IPS-15b (cell line): Measurements from ENCODE around the gene PRPSAP1.

Experiments used
- H3K27me3 ChIP-seq: one replicate; pipeline ENCODE4 v1.6.1; 2013; ENCODE audit warnings: low read length; ENCODE audit not compliant: control insufficient read depth, insufficient read depth
- H3K36me3 ChIP-seq: one replicate; pipeline ENCODE4 v1.6.1; 2013; ENCODE audit warnings: low read length; ENCODE audit not compliant: control insufficient read depth, insufficient read depth
- H3K4me1 ChIP-seq: one replicate; pipeline ENCODE4 v1.6.1; 2013; ENCODE audit warnings: mild to moderate bottlenecking, low read length; ENCODE audit not compliant: control insufficient read depth, insufficient read depth
- H3K4me3 ChIP-seq: one replicate; pipeline ENCODE4 v1.5.1; 2013; ENCODE audit warnings: low read depth, low read length
- H3K9ac ChIP-seq: one replicate; pipeline ENCODE4 v1.6.1; 2013; ENCODE audit warnings: low read depth, mild to moderate bottlenecking, low read length
- H3K9me3 ChIP-seq: one replicate; pipeline ENCODE4 v1.6.1; 2013; ENCODE audit warnings: mild to moderate bottlenecking, low read length; ENCODE audit not compliant: control insufficient read depth, insufficient read depth

The PRPSAP1 gene

DNA sequence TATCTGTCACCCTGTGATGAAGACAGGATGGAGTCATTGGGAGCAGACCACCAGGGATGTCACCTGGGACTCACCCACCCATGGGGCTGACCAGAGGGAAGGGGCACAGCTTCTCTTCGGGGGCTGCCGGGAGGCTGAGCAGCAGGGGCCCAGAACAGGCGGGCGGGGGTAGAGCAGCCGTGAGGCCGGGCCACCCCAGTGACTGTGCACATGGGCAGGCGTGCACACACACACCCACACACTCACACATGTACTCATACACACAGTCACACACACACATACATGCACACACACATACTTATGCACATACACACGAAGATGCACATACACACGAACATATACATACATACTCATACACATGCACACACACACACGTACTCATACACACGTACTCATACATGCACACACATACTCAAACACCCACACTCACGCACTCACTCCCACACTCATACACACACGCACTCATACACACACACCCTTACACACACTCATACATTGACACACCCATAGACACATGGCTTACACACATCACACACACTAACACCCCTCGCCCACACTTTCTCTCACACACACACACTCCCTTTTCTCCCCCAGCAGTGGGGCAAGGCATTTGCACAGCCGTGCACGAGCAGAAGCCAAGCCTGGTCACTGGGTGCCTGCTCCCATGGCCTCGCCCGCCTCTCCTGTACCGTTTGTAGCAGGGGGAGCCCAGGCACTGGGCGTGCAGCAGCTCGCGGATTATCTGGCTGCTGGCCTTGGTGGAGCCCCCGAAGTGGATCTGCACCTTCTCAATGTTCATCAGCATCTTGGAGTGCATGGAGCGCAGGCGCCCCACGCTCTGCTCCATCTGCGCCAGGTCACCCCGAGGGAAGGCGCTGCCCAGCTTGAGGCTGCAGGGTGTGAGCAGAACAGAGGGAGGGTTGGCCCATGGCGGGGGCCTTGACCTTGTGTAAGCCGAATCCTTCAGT, 76.1 kb downstream of the PRPSAP1 start:
- H3K4me1 ChIP-seq = no peaks in the 10 kb centered on the region
- no peak overlapping the region for H3K9ac ChIP-seq
- no peaks in the 10 kb centered on the region for H3K27me3 ChIP-seq
- no peaks in the 10 kb centered on the region for H3K9me3 ChIP-seq
- no peaks in the 10 kb centered on the region for H3K36me3 ChIP-seq
- no peak overlapping the region for H3K4me3 ChIP-seq

GRCh38 chr17:76276461-76277299, 77.0 kb downstream of the PRPSAP1 start:
- Histone ChIP-seq H3K36me3 (no peaks in the 10 kb centered on the region), H3K4me3 (no peak overlapping the region), H3K9ac (no peak overlapping the region), H3K4me1 (no peaks in the 10 kb centered on the region), H3K9me3 (no peaks in the 10 kb centered on the region), H3K27me3 (no peaks in the 10 kb centered on the region)

GRCh38 chr17:76276069-76276431, 77.7 kb downstream of the PRPSAP1 start:
- H3K9ac ChIP-seq = no peak overlapping the region
- no peak overlapping the region for H3K4me3 ChIP-seq
- no peaks in the 10 kb centered on the region for H3K36me3 ChIP-seq
- no peaks in the 10 kb centered on the region for H3K27me3 ChIP-seq
- no peaks in the 10 kb centered on the region for H3K4me1 ChIP-seq
- no peaks in the 10 kb centered on the region for H3K9me3 ChIP-seq

DNA sequence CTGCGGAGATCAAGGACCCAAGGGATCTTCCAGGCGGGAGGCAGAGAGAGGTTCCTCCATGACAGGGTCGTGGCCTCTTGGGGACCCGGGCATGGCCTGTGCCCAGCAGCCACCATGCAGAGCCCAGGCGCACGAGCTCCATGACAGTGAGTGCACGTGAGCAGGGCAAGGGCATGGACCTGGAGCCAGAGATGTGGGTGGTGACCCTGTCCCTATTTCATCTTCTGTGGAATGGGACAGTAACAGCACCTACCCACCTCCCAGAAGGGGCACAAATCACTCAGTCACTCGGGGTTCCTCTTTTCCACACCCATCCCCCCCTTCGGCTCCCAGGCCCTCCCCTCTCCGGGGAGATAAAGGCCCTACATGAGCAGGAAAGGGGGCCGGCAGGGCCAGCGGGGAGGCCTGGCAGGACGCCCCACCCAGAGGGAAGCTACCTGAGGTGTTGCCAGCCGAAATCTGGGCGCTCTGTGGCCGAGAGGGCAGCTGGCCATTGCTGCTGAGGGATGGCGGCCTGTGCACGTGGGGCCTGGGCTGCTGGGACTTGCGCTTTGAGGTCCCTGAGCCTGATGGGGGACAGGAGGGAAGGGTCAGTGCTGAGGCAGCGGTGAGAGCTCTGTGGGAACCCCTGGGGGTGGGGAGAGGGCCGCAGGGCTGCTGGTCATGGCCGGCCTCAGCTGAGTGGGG, 78.2 kb downstream of the PRPSAP1 start:
- no peaks in the 10 kb centered on the region for H3K27me3 ChIP-seq
- H3K9ac ChIP-seq = no peak overlapping the region
- H3K4me1 ChIP-seq = no peaks in the 10 kb centered on the region
- H3K36me3 ChIP-seq = no peaks in the 10 kb centered on the region
- H3K4me3 ChIP-seq = no peak overlapping the region
- no peaks in the 10 kb centered on the region for H3K9me3 ChIP-seq

DNA sequence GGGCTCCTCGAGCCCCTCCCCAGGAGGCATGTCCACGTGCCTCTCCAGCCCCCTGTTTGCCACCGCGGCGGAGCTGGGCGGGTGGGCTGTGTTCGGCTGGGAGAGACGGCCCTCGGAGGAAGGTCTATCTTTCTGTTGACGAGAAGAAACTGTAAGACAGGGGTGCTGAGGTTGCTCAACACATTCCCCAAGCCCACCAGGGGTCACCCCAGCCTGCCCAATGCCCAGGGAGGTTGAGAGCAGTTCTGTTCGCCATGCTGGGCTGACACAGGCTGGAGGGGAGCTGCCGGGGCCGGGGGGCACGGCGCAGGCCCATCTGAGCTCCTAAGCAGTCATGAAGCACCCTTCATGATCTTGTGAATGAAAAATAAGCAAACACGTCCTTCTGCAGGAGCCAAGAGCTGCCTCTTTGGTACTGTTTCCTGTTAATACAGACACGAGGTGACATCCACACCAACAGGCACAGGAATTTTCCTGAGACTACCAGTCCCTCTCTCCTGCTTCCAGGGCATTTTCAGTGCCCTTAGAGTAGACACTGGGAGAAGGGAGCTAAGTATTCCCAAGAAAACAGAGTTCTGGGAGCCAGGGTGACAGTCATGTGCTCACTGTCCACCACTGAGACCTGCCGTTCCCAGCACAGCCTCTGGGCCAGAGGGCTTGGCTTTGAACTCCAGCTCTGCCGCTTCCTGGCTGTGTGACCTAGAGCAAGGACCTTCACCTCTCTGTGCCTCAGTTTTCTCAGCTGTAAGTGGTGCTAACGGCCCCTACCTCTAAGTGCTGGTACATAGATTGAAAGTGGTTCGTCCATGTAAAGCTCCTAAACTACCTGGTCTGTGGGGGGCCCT, 79.4 kb downstream of the PRPSAP1 start:
- H3K9me3 ChIP-seq = no peaks in the 10 kb centered on the region
- H3K9ac ChIP-seq = no peak overlapping the region
- H3K27me3 ChIP-seq = no peaks in the 10 kb centered on the region
- H3K36me3 ChIP-seq = no peaks in the 10 kb centered on the region
- no peak overlapping the region for H3K4me3 ChIP-seq
- H3K4me1 ChIP-seq = peaks cover 3% of the 10 kb centered on the region

- no peaks in the 10 kb centered on the region for H3K36me3 ChIP-seq
- H3K27me3 ChIP-seq = no peaks in the 10 kb centered on the region
- H3K9me3 ChIP-seq = no peaks in the 10 kb centered on the region
- peaks cover 7% of the 10 kb centered on the region for H3K4me1 ChIP-seq
- no peak overlapping the region for H3K4me3 ChIP-seq
- H3K9ac ChIP-seq = no peak overlapping the region
Measured at GRCh38 chr17:76273445-76274111, 80.1 kb downstream of the PRPSAP1 start.

DNA sequence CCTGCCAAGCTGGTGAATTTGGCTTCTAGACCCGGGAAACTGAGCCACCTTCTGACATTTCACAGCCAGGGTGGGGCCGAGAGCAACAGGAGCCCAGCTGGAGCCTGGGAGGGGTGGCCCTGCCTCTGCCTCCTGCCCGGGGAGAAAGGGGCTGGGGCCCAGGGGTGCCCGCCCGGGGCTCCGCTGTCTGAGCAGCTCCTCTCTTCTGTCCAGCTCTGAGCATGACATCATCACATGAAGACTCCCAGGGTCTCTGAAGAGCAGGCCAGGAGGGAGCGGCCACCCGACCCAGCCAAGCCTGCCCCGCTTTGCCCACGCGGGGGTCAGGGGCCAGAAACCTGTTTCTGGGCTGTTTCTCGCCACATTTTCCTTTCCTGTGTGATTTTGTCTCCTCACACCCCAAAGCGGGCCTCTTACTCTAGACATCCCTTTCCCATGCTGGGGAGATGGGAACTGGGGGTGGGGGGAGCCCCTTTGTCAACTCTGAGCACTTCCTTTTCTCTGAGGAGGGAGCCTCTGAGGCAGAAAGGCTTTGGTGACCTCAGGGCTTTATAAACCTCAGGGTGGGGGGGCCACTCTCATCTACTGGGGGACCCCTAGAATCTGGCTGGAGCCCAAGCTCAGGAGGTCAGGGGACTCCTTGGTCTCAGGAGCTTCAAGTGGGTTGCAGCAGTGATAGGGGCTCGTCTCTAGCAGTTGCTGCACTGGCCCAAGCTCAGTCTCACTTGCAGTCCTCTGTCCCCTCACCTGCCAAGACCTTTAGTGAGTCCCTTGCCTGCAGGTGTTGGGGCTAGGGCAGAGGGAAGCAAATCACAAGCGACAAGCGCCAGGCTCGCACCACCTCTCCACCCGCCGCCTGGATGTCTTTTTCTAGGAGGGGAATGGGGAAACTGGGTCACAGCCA, 80.9 kb downstream of the PRPSAP1 start:
- H3K4me1 ChIP-seq = peaks cover 10% of the 10 kb centered on the region
- no peaks in the 10 kb centered on the region for H3K9me3 ChIP-seq
- no peak overlapping the region for H3K4me3 ChIP-seq
- H3K36me3 ChIP-seq = no peaks in the 10 kb centered on the region
- H3K27me3 ChIP-seq = no peaks in the 10 kb centered on the region
- no peak overlapping the region for H3K9ac ChIP-seq

DNA sequence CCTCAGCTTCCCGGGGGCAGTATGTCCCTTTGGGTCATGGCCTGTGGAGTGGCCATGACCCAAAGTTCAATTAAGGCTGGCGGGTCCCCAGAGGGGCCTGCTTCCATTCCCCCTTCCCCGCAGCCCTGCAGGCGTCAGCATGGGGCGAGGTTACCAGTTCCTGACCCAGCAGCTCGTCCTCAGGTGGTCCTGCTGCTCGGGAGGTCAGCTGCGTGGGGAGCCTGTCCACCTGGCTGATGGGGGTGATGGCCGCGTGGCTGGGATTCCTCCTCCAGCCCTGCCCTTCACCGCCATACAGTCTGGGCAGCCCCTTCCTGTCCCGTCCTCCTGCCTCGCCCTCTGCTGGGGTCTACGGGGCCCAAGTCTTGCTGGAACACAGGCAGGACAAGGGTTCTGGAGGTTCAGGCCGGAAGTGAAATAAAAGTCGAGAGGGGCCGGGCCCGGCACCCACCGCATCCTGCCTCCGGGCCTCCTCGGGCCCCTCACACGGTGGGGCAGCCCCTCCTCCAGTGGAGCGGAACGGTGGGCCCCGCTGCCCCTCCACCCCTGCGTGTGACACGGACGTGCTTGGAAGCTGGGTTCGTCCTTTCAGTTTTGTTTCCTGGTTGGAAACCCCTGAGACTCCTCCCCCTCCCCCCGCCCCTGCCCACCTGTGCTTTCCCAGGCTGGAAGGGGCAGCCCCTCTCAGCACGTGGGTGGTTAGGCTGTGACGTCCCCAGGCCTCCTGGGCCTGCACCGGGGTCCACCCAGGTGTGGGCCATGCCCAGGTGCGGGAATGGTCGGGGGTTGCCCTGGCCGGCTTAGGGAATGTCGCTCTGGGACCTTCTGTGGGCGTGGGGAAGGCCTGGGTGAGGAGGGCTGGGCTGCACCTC, 81.8 kb downstream of the PRPSAP1 start:
- no peaks in the 10 kb centered on the region for H3K9me3 ChIP-seq
- H3K27me3 ChIP-seq = no peaks in the 10 kb centered on the region
- H3K4me1 ChIP-seq = peaks cover 14% of the 10 kb centered on the region
- peaks cover 3% of the 10 kb centered on the region for H3K36me3 ChIP-seq
- H3K9ac ChIP-seq = no peak overlapping the region
- peak overlapping the region; percentile 18 for H3K4me3 ChIP-seq

DNA sequence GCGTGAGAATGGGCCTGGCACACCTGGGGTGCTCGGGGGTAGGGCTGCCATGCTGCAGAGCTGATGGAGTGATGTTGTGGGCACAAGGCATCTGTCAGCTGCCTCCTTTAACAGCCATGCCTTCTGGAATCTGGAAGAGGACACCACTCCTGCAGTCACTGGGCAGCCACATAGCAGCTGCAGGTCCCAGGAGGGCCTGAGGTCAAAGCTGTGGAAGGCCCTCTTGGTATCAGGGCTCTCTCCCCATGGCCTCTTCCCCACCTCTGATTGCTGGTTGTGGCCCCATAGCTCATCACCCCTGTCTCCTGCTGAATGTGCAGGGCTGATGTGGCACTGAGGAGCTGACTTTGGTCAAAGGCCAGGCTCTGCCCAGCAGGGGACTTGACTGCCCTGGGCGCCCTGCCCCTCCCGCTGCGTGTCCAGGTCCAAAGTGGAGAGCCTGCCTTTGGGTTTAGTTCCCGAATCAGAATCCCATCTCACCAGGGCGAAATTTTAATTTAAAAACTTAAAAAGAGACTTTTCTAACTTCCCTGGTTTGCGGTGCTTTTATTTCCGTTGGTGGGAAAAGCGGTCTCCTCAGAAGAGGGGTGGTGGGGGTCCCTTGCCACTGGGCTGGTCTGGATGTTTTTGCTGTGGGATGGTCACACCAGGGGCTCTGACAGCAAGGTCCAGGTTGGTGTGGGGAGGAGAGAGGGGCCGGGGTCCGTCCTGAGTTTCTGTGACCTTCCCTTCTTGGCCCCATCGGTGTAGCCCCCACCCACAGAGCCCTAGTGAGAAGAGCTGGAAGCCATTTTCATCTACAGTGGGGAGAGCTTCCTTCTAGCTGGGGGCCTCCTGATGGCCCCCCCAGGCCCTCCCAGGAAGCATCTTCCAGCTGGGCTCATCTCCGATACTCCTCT, 82.7 kb downstream of the PRPSAP1 start:
- peaks cover 6% of the 10 kb centered on the region for H3K36me3 ChIP-seq
- H3K27me3 ChIP-seq = no peaks in the 10 kb centered on the region
- peaks cover 18% of the 10 kb centered on the region for H3K4me1 ChIP-seq
- no peak overlapping the region for H3K9ac ChIP-seq
- H3K4me3 ChIP-seq = no peak overlapping the region
- H3K9me3 ChIP-seq = no peaks in the 10 kb centered on the region
